ENCODE measurements around the gene AOC1. TPM values are rescaled to one million over a fixed set of nuclear protein-coding genes. Genes with fewer than 3 reads are reported as not detected.

The AOC1 gene
- total RNA-seq, 2 donors from 2014 or later, result 0.46 TPM; not detected in 1

DNA sequence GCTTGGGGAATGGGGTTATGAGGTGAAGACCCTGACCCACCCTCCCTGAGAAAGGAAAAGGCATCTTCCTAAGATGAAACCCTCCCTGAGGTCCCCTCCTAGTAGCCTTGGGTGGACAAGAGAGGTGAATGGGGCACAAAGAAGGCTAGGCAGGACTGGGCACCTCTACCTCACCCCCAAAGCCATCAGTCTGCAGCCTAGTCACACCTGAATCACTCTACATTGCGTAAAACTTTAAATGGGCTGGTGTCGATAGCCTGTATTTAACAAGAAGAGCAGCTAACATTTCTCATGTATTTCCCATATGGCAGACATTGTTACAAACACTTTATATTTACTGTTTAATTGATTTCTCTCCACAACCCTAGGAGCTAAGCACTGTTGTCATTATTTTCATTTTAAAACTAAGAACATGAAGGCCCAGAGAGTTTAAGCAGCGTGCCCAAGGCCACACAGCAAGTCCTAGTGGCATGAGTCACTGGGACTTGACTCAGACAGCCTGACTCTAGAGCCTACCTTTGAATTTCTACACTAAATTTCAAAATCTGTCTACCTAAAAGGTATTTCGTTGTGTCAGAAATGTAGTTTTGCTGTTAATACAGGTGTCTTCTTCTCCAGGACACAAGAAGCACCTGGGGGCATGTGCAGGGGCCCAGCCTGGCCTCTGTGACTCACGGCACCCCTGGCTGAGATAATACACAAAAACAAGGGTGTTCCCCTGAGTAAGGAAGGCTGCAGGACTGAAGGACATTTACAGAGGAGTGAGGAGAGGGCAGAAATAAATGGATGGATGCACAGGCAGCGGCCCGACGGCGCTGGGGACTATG, 3.4 kb downstream of the AOC1 start:
- intact Hi-C loops (cut with DNase I), result loop anchor here in 1 of 2 donors (10.0 kb wide), 1 partner anchor 81 kb away; no protein-coding TSS in a partner anchor
- no peak for DNase-seq (ENCODE audit: low spot score)

DNA sequence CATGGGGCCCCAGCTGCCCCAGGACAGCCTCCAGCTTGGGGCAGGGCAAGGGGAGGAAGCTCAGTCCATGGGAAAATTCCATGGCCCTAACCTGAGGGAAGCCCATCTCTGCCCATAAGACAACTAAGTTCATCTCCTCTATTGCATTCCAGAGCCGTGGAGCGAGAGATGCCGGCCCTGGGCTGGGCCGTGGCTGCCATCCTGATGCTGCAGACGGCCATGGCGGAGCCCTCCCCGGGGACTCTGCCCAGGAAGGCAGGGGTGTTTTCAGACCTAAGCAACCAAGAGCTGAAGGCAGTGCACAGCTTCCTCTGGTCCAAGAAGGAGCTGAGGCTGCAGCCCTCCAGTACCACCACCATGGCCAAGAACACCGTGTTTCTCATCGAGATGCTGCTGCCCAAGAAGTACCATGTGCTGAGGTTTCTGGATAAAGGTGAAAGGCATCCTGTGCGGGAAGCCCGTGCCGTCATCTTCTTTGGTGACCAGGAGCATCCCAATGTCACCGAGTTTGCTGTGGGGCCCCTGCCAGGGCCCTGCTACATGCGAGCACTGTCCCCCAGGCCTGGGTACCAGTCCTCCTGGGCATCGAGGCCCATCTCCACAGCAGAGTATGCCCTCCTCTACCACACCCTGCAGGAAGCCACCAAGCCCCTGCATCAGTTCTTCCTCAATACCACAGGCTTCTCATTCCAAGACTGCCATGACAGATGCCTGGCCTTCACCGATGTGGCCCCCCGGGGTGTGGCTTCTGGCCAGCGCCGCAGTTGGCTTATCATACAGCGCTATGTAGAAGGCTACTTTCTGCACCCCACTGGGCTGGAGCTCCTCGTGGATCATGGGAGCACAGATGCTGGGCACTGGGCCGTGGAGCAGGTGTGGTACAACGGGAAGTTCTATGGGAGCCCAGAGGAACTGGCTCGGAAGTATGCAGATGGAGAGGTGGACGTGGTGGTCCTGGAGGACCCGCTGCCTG, 4.3 kb downstream of the AOC1 start:
- no peak for DNase-seq (ENCODE audit: low spot score)
- intact Hi-C loops (cut with DNase I), result loop anchor here in 1 of 2 donors (10.0 kb wide), 1 partner anchor 82 kb away; no protein-coding TSS in a partner anchor

DNA sequence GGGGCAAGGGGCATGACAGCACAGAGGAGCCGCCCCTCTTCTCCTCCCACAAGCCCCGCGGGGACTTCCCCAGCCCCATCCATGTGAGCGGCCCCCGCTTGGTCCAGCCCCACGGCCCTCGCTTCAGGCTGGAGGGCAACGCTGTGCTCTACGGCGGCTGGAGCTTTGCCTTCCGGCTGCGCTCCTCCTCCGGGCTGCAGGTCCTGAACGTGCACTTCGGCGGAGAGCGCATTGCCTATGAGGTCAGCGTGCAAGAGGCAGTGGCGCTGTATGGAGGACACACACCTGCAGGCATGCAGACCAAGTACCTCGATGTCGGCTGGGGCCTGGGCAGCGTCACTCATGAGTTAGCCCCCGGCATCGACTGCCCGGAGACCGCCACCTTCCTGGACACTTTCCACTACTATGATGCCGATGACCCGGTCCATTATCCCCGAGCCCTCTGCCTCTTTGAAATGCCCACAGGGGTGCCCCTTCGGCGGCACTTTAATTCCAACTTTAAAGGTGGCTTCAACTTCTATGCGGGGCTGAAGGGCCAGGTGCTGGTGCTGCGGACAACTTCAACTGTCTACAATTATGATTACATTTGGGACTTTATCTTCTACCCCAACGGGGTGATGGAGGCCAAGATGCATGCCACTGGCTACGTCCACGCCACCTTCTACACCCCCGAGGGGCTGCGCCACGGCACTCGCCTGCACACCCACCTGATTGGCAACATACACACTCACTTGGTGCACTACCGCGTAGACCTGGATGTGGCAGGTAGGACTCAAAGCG, 5.1 kb downstream of the AOC1 start:
- intact Hi-C loops (cut with DNase I), result loop anchor here in 1 of 2 donors (10.0 kb wide), 1 partner anchor 83 kb away; no protein-coding TSS in a partner anchor
- DNase-seq (ENCODE audit: low spot score), result no peak

DNA sequence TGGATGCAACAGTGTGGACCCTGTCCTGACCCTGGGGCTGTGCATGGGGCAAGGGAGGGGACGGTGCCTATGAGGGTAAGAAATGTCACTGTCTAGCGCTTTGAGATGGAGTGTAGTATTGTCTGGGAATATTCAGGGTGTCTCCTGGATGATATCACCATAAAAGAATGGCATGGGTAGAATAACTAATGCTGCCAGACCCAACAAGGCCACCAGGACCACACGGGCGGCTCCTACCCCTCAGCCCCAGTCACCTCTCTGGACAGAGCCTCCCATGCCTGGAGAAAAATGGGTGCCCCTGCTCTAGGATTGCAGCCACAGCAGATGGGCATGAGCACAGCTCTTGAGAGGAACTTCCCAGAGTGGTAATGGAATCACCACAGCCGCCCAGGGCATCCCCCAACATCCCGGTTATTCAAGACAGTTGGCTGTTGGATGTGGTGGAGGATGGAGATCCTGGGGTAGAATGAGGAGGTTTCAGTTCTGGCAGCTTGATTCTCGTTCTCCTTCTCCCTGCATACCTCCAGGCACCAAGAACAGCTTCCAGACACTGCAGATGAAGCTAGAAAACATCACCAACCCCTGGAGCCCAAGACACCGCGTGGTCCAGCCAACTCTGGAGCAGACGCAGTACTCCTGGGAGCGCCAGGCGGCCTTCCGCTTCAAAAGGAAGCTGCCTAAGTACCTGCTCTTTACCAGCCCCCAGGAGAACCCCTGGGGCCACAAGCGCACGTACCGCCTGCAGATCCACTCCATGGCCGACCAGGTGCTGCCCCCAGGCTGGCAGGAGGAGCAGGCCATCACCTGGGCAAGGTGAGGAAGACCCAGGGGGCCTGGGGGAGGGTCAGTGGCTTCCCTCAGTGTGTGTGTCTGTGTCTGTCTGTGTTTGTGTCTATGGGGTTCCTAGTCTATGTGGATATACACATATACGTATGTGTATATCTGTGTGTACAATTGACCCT, 6.2 kb downstream of the AOC1 start:
- intact Hi-C loops (cut with DNase I), result loop anchor here in 1 of 2 donors (10.0 kb wide), 1 partner anchor 84 kb away; no protein-coding TSS in a partner anchor

DNA sequence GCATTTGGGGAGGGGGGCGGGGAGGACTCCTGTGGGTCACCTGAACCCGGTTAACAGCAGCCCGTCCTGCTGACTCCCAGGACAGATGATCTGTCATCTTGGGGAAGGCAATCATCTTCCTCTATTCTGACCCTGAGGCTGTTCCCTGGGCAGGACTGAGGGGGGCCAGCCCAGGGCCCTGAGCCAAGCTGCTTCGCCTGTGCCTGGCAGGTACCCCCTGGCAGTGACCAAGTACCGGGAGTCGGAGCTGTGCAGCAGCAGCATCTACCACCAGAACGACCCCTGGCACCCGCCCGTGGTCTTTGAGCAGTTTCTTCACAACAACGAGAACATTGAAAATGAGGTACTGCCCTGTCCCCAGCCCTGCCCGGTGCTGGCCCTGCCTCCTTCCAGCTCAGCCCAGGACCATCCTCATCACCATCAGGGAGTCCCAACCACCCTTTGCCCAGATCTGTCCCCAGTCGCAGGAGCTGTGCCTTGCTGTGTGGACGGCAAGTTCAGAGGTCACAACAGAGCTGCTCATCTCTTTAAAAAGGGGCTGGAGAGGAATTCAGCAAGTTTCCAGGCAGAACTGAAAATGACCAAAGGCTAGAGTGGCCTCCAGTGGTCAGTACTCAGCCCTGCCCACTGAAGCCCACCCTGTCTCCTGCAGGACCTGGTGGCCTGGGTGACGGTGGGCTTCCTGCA, 8.1 kb downstream of the AOC1 start:
- intact Hi-C loops (cut with DNase I), result no loop called here
- no peak for DNase-seq (ENCODE audit: low spot score)

More for the DNA sequence above, 6.2 kb downstream of the AOC1 start:
- DNase-seq (ENCODE audit: low spot score), result no peak

DNA sequence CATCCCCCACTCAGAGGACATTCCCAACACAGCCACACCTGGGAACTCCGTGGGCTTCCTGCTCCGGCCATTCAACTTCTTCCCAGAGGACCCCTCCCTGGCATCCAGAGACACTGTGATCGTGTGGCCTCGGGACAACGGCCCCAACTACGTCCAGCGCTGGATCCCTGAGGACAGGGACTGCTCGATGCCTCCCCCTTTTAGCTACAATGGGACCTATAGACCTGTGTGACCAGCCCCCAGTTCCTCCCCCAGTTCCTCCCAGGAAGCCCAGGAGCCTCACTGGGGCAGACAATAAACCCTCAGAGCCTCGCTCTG, 8.6 kb downstream of the AOC1 start:
- no peak for DNase-seq (ENCODE audit: low spot score)
- intact Hi-C loops (cut with DNase I), result no loop called here

DNA sequence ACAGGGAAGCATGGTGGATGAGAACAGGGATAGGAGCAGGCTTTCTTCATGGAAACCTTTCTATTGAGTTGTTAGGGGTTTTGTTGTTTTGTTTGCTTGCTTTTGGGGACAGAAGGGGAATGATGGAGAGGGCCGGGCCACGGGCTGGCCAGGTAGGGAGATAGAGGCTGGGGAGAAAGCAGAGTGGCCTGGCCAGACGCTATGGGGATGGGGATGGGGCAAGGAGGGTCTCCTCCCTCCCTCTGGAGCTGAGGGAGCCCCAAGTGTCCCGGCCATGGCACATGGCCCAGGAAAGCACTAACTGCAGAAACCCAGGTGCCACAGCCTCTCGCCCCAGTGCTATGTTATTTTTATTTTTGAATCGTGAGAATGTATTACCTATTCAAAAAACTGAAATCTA, 10.0 kb downstream of the AOC1 start:
- intact Hi-C loops (cut with DNase I), result no loop called here
- DNase-seq (ENCODE audit: low spot score), result no peak

DNA sequence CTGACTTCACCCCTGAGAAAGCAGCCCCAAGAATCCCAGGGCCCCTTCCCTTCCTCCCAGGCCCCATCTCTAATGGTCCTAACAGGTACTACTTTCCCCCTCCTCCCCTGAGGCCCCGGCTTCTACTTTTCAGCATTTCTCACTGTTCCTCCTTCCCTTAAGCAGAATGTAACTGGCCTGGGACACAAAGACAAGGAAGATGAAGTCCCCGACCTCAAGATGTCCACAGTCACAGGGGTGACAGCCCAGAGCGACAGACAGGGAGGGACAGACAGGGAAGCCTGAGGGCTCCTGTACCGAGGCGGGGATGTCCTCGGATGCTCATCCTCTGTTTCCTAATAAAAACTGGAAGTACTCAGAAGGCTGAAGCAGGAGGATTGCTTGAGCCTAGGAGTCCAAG, 11.6 kb downstream of the AOC1 start:
- intact Hi-C loops (cut with DNase I), result no loop called here
- DNase-seq (ENCODE audit: low spot score), result no peak

DNA sequence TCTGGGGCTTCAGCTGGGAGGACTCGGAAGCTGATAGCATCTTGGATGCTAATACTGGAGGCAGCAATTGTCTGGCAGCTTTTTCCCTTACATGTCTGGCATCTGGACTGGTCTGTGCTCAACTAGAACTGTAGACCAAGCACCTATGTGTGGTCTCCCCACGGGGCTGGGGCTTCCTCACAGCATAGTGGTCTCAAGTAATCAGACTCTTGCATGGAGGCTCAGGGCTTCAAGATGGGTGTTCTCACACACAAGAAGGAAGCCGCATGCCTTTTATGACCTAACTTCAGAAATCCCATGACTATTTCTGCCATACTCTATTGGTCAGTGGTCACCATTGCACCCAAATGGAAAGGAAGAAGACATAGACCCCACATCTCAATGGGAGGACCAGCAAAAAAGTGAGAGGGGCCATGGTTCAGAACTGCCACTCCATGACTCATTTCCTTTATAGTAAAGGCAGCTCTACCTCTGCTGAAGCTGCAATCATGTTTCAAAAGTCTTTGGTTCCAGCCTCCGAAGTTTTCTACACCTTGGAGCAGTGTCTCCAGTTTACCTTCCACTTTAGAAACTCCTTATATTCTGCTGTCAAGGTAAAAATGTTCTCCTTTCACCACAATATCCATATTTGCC, 14.7 kb downstream of the AOC1 start:
- intact Hi-C loops (cut with DNase I), result no loop called here
- no peak for DNase-seq (ENCODE audit: low spot score)

DNA sequence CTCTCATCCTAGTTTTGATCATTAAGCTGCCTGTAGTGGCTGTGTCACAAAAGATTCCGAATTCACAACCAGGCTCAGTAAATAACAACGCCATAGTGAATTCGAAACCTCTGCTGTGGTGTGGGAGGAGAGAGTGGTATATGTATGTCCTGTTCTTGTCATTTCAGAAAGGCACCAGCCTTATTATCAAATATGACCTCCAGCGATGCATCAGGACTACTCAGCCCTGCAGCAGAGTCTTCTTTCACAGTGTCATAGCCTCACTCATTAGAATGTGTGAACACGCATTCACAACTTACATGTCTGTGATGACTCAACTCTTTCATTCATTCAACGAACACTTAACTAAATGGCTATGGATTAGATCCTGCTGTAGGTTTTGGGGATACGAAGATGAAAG, 15.3 kb downstream of the AOC1 start:
- DNase-seq (ENCODE audit: low spot score), result no peak
- intact Hi-C loops (cut with DNase I), result no loop called here

DNA sequence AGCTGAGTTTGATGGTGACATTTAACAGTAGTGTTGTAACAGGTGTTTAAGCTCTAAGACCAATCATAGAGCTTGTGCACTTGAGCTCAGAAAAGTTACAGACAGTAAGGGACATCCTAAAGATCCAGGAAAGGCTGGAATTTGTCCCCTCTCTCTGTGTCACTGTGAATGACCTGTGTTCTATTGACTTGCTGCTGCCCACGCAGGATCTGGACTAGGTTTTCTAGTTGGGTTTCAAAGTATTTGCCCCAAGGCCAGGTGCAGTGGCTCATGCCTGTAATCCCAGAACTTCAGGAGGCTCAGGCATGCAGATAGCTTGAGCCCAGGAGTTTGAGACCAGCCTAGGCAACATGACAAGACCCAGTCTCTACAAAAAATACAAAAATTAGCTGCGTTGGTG, 17.1 kb downstream of the AOC1 start:
- DNase-seq (ENCODE audit: low spot score), result no peak
- intact Hi-C loops (cut with DNase I), result no loop called here

DNA sequence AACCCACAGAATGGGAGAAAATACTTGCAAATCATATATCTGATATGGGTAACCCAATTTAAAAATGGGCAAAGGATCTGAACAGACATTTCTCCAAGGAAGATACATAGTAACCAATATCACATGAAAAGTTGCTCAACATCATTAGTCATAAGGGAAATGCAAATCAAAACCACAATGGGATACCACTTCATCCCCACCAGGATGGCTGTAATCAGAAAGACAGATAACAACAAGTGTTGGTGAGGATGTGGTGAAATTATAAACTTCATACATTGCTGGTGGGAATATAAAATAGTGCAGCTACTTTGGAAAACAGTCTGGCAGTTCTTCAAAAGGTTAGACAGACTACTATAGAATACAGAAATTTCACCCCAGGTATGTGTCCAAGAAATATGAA, 19.3 kb downstream of the AOC1 start:
- intact Hi-C loops (cut with DNase I), result loop anchor here in 1 of 2 donors (5.0 to 10.0 kb wide), 2 partner anchors 97 to 1879 kb away; no protein-coding TSS in a partner anchor
- DNase-seq (ENCODE audit: low spot score), result no peak

DNA sequence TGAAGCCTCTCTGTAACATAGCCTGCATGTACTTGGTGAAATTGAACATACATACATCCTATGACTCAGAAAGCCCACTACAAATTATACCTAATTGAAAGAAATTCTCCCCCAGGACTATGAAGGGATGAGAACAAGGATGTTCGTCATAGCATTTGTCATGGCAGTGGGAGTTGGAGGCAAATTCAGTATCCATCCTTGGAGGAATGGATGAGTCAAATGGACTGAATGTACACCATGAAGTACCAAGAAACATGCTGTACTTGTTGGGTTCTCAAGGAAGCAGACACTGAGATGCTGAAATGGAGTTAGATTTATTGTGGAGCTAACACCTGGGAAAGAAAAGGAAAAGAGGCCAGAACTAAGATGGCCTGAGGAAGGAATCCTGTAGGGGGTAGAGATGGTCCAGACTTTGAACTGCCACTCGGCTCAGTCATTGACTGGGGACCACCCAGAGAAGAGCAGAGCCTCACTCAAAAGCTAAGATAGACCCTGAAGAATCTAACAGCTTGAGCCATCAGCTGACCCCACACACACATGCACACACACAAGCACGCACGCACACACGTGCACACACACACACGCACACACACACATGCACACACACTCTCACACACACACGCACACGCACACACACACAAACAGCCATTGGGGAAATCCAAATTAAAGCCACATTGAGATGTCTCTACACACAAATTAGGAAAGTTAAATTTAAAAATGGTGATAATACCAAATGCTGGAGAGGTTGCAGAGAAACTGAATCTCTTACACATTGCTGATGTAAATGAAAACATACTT, 22.3 kb downstream of the AOC1 start:
- DNase-seq (ENCODE audit: low spot score), result no peak
- intact Hi-C loops (cut with DNase I), result loop anchor here in 1 of 2 donors (5.0 to 10.0 kb wide), 2 partner anchors 100 to 1882 kb away; no protein-coding TSS in a partner anchor

DNA sequence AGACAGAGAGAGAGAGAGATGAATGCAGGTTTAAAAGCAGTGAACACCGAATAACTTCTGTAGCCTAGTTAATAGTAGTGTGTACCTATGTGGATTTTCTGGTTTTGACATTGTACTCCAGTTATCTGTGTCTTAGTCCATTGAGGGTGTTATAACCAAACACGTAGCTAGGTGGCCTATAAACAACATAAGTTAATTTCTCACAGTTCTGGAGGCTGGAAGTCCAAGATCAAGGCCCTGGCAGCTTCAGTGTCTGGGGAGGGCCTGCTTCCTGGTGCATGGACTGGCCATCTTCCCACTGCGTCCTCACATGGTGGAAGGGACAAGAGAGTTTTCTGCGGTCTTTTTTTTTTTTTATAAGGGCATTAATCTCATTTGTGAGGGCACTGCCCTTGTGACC, 23.5 kb downstream of the AOC1 start:
- intact Hi-C loops (cut with DNase I), result loop anchor here in 1 of 2 donors (10.0 kb wide), 1 partner anchor 101 kb away; no protein-coding TSS in a partner anchor
- no peak for DNase-seq (ENCODE audit: low spot score)

DNA sequence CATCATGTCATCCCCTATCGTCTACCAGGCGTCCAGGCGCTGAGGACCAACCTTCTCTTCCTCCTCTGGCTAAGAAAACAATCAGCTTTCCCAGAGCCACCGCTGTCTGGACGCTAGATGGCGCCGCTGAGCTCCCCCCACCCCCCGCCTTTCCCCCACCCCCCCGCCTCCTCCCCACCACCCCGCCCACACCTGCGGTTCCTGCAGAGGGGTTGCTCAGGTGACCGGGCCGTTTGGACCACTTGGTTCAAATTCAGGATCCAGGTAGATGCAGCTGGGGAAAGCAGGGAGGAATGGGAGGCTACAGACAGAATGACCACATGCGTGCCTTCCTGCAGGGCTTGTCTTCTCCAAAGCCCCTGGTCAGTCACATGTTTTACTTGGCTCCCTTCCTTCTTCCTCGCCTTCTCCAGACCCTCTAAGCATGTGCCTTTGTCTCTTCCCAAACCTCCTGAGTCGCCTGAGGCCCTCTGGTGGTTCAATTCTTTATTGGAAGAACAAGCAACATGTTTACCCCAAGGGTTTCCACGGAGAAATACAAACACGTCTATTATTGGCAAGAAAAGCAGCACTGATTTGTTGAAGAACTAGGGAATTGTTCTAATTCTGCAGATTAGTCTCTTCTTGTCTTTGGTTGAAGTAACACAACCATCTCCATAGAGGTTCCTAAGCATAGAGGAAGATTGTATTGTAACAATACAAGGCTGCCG, 24.7 kb downstream of the AOC1 start:
- intact Hi-C loops (cut with DNase I), result loop anchor here in 1 of 2 donors (10.0 kb wide), 1 partner anchor 102 kb away; no protein-coding TSS in a partner anchor
- no peak for DNase-seq (ENCODE audit: low spot score)

Measured in posterior vena cava (tissue), 2 donors.